Middle frontal gyrus (tissue), 1 donor: ENCODE results near the gene IMP3.

Experiments
- DNase-seq: peaks from one replicate; pipeline ENCODE4 v3.0.0-alpha.2; 2015; ENCODE audit warnings: low spot score; ENCODE audit errors: extremely low spot score

The IMP3 gene

DNA sequence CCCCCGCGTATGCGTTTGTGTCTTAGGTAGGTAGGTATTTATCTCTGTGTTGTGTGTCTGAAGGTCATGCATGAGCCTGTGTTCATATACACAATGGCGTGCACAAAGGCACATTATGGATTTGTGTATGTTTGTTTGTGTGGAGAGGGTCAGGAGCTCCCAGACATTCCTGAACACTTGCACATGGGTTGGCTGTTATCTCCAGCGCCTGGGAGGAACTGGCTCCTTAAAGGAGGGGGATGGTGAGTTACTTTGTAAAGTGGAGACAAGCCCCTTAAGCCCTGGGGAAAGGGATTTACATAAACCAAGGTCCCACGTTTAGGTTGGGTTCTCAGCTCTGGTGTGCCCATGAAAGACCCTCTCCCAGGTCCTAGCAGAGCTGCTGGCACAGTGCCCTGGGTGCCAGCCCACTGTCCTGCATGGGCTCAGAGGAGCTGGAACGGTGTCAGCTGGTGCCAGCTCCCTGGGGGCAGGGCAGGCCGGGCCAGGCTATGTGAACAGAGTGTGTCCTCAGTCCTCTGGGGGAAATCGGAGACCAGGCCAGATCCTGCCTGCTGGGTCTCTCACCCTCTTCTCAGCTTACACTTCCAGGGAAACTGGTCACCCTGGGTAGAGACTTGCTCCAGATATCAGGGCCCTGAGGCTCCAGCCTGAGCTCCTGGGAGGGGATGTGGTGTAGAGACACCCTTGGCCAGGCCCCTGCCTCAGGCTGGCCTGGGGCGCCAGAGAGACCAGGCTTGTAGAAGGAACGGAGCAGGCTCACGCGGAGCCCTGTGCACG is 32.8 kb upstream of the IMP3 start:
- no peak for DNase-seq

GRCh38 chr15:75671730-75672602 is 31.9 kb upstream of the IMP3 start:
- no peak for DNase-seq

DNA sequence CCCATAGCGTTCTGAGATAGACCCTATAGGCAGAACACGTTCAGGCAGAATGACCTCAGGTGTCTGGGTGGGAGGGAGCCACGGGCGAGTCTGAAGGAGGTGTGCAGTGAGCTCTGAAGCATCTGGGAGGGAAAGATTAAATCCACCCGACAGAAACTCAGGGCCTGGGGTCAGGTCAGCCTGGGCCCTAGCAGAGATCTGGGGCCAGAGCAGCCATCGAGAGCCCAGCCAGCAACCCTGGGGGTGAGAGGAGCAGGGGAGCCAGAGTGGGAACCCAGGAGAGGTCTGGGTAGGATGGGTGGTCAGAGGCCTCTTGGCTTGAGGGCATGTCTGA is 29.8 kb upstream of the IMP3 start:
- DNase-seq = no peak

GRCh38 chr15:75669191-75669878 is 29.3 kb upstream of the IMP3 start:
- DNase-seq = no peak

GRCh38 chr15:75666823-75667501 is 26.9 kb upstream of the IMP3 start:
- DNase-seq = no peak

DNA sequence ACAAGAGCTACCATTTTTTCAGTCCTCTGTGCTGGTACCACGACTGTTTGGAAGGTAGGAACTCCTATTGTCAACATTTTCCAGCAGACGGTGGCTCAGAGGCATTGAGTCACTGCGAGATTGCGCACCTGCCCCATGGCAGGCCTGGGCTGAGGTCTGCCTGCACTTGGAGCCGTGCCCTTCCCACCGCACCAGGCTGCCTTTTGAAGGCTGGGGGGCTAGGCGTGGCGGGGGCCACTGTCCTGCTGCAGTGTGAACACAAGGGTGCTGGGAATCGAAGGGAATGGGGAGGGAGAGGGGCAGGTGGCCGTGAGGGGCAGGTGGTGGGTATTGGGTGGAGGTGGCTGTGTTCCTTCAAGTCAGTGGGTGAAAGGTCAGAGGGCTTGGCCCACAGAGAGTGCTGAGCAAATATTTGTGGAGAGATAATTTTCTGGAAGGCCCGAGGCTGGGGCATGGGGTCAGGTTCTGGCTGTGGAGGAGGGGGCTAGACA is 24.0 kb upstream of the IMP3 start:
- no peak for DNase-seq

DNA sequence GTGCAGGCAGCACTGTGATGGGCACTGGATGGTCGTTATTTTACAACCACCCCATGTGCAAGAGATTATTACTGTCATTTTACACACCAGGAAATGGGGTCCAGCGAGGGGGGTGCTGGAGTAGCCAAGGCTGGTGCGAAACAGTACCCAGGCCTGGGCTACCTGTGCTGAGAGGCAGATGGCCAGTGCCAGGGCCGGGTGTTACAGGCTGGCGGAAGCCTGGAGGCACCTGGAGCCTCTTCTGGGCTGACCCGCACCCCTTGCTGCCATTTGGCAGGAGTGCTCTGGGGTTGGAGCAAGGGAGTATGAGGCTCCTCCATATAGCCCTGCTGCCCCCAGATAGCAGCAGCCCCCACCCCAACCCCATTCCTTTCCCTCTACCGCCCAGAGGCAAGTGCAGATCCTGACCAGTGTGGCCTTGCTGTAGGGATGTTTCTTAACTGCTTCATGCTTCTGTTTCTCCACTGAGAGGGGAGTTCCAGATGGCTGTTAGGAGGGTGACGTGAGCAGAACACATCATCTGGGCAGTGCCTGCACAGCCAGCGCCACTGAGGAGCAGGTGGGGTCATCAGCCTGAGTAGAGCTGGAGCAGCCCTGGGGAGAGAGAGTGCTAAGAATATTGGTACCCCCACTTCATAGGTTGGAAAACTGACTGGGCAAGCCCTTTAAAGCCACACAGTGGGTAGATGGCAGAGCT is 22.9 kb upstream of the IMP3 start:
- no peak for DNase-seq

GRCh38 chr15:75661756-75662140 is 21.7 kb upstream of the IMP3 start:
- no peak for DNase-seq

- no peak for DNase-seq
These were observed 21.2 kb upstream of the IMP3 start for GRCh38 chr15:75661100-75661755.

- no peak for DNase-seq
These were observed 20.1 kb upstream of the IMP3 start for GRCh38 chr15:75659928-75660645.

DNA sequence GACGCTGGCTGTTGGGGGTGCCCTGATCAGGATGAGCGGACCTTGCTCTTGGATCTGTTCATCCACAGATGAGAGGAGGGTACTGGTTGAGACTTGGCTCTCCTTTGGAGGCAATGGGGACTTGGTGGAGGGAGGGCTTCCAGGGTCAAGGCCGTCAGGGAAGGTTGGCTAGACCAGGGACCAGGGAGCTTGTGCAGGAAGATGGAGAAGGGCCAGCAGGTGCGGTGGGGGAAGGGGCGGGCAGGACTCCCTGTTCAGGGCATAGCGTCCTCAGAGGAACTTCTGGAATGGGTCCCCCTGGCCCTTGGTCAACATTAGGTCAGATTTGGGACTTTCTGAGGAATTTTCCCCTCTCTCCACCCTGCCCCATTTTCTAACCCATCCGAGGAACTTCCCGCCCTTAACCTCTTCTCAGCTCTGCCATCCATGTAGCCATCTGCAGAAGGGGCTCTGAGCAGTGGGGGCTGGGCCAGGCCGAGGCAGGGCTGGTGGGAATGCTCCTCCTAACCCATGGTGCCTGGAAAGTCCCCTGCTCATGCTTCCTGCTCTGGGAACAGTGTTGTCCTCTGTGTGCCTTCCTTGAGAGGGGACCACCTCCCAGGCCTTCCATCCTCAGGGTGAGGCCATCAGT is 19.2 kb upstream of the IMP3 start:
- no peak for DNase-seq

- DNase-seq = no peak
These were observed 16.8 kb upstream of the IMP3 start for GRCh38 chr15:75656813-75657212.

- DNase-seq = no peak
These were observed 16.3 kb upstream of the IMP3 start for GRCh38 chr15:75656331-75656730.

GRCh38 chr15:75655931-75656330 is 15.9 kb upstream of the IMP3 start:
- DNase-seq = no peak

- no peak for DNase-seq
These were observed 14.3 kb upstream of the IMP3 start for GRCh38 chr15:75654201-75654907.

DNA sequence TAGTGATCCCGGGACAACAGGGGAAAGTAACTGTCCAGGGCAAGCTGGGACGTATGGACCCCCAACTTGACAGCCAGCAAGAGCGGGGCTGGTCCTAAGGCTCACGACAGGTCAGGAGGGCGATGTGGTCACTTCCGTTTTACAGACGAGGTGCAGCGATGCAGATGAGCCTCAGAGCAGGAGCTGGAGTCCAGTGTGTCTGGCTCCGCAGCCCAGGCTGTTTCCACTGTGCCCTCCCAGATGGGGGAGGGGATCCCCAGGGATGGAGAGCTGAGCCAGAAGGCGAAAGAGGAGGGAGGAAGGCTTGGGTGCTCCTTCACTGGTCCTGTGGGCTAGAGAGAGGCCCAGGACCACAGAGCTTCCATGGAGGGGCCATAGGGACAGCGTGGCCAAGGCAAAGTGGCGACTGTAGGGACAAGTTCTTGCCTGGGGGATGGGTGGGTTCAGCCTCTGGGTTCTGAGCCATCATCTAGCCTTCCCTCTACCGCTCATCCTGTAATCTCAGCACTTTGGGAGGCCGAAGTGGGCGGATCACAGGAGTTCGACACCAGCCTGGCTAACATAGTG is 13.4 kb upstream of the IMP3 start:
- DNase-seq = no peak

- no peak for DNase-seq
These were observed 12.0 kb upstream of the IMP3 start for GRCh38 chr15:75651810-75652543.
